Measurements from ENCODE around the gene TMUB2.
"Not testable (repeated sequence)": the region's sequence is repeated elsewhere in the genome, so short reads cannot be mapped to it uniquely, and the experiment has no call there.

Gene TMUB2

DNA sequence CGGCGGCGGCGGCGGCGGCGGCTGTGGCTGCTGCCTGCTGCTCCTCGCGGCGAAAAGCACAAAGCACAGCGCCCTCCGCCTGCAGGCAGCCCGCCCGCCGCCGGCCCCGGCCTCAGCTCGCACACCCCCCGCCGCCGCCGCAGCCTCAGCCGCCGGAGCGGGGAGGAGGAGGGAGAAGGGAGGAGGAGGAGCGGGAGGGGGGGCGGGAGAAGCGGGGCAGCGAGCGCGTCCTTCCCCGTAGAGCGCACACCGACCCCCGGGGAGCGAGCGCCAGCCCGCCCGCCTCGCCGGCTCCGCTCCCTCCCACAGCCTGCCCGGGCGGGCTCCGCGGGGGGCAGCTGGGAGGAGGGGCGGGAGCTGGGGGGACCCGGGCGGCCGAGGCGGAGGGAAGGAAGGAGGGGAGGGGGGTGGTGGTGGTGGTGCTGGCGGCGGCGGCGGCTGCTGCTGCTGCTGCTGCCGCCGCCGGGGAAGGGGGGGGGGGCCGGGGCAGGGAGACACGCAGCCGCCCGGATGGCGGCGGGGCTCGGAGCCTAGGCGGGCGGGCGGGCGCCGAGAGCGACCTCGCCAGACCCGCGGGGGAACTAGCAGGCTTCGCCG lies 32.9 kb downstream of the TMUB2 start, which contains the start of gene UBTF:
TSS of gene UBTF (minus strand) at position 60 of the 597 bp plus-strand sequence. CDS start 1,446 bp downstream, outside the sequence.
- FAIRE-seq, result no peak

DNA sequence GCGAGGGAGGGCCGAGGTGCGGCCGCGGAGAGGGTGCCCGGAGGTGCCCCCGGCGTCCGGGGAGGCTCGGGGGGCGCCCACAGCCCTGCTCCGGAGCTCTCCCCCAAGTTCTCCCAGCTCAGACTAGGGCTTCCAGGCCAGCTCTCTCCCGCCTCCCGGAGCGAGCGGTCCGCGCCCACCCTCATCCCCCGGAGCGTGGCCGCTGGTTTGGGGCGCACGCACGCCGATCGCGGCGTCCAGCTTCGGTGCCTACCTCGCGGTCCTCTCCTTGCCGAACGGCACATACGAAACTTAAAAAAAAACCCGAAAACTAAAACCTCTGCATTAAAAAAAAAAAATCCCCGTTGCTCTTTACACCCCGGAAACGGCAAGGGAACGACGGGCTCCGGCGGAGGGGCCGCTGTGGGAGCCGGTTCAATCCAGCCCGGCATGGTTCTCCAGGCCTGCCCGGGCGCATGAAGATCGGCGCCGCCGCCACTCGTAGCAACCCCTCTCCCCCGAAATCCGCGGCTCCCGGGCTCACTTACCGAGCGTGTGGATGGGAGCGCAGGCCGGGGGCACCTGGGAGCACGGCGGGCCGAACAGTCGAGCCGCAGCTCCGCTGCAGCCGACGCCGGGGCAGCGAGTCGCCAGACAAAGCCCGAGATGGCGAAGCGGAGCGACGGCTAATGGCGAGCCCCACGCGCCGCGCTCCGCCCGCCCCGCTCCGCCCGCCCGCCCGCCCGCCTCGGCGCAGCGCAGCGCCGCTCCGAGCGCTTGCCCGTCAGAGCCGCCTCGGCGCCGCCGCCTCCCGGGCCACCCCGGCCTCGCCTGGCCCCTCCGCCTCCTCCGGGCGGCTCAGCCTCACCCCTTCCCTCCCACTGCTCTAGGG lies 33.7 kb downstream of the TMUB2 start:
- FAIRE-seq, result no peak

GRCh38 chr17:44221084-44221861 lies 34.5 kb downstream of the TMUB2 start:
- FAIRE-seq, result no peak

DNA sequence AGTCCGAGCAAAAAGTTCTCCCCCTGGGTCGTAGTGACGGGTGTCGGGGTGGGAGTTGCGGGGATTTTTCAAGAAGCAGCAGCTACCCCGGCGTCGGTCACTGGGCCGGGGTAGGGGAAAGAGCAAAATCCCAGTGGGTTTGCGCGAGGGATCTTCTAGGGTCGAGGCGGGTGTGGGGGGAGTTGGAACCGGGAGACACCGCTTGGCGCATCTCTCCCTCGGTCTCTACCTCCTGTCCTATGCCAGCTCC lies 35.0 kb downstream of the TMUB2 start:
- FAIRE-seq, result no peak

DNA sequence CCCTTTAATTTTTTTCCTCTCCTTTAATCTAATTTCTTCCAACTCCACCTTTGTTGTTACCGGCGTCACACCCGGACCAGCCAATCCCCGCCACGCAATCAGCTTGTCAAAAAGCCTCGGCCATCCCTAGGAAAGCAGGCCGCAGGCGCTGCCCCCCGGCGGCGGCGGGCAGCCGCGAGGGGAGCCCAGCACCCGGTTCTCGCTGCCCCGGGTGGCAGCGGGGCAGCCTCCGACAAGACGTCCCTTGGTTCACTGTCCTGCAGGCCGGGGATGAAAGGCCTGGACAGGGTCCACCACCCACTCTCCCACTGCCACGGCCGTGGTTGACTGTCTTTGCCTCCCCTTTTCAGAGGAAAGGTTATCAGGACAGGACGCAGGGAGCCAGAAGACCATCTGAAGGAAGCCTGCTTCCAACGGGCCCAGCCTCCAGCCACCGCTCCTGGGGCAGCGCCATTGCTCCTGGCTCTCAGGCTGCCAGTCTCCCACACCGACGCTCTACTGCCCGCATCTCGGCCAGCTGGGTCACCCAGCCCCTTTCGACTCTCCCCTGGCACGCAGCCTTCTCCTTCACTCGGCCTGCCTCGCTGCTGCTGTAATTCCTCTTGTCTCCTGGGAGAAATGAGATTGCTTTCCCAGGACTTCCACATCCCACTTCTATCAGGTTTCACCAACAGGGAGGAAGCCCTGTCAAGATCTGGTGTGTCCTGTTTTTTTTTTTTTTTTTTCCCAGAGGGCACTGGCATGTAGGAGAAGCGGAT lies 35.5 kb downstream of the TMUB2 start:
- no peak for FAIRE-seq

- no peak for FAIRE-seq
Measured at GRCh38 chr17:44223541-44224071, 36.8 kb downstream of the TMUB2 start.

GRCh38 chr17:44229090-44229489 lies 42.3 kb downstream of the TMUB2 start:
- no peak for FAIRE-seq

GRCh38 chr17:44230140-44230539 lies 43.4 kb downstream of the TMUB2 start:
- no peak for FAIRE-seq

DNA sequence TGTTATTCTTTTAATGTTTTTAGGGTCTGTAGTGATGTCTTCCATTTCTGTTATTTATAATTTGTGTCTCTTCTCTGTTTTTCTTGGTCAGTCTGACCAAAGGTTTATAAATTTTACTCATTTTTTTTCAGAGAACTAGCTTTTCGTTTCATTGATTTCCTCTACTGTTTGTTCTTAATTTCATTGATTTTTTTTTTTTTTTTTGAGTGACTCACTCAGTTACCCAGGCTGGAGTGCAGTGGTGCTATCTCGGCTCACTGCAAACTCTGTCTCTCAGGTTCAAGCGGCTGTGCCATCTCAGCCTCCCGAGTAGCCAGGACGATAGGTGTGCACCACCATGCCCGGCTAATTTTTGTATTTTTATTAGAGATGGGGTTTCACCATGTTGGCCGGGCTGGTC lies 45.3 kb downstream of the TMUB2 start:
- FAIRE-seq, result no peak

GRCh38 chr17:44233582-44233981 lies 46.8 kb downstream of the TMUB2 start:
- no peak for FAIRE-seq

- FAIRE-seq, result no peak
Measured at GRCh38 chr17:44235583-44235936, 48.8 kb downstream of the TMUB2 start.

DNA sequence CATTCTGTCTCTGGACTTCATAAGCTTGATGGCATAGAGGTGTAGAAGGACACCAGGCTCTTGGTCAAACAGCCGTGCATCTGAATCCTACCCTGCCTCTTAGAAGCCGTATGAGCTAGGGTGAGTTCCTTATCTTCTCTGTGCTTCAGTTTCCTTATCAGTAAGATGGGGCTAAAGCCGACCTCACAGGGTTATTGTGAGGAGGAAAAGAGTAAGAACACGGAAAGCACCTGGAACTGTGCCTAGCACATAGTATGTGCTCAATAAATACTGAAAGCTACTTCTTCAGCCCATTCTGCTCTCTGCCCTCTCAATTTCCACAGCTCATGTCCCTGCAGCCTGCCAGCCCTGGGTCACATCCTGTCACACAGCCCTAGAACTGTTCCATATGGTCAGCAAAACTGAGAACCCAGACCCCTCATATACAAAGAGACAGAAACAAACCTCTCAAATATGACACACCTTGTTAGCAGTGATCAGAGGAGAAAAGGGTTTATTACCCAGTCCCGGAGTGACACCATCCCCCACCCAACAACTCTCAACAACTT lies 49.7 kb downstream of the TMUB2 start:
- no peak for FAIRE-seq

- FAIRE-seq, result not testable (repeated sequence)
Measured at GRCh38 chr17:44237886-44238285, 51.1 kb downstream of the TMUB2 start.

GRCh38 chr17:44241106-44241624 lies 54.4 kb downstream of the TMUB2 start:
- FAIRE-seq, result no peak
